HL-60 (cell line): ENCODE data around the gene CYP27A1.
"Not testable (repeated sequence)": the region's sequence is repeated elsewhere in the genome, so short reads cannot be mapped to it uniquely, and the experiment has no call there.

Source experiments
- DNase-seq, 2 experiments: peaks; one replicate each; pipeline ENCODE4 v3.0.0-alpha.2; 2010 to 2020; ENCODE audit warnings: low read depth in 1 of 2, low spot score in 1 of 2
- H3K27ac ChIP-seq: fragments of 250-450 bp; sonication (Bioruptor Pico); replicated peaks from 2 replicates; pipeline ENCODE4 v1.5.1; 2020; ENCODE audit warnings: mild to moderate bottlenecking, moderate library complexity
- H3K27me3 ChIP-seq: fragments of 250-450 bp; sonication (Bioruptor Pico); 2 replicates; pipeline ENCODE4 v1.5.1; 2021; ENCODE audit warnings: mild to moderate bottlenecking, moderate library complexity; ENCODE audit not compliant: insufficient read depth, poor library complexity, severe bottlenecking
- H3K4me3 ChIP-seq: replicated peaks from 2 replicates; pipeline ENCODE4 v1.5.1; 2011; ENCODE audit warnings: mild to moderate bottlenecking, control low read depth, low read length; ENCODE audit not compliant: insufficient read depth
- CTCF ChIP-seq: IDR thresholded peaks from one replicate; pipeline ENCODE4 v1.5.1; 2011; ENCODE audit warnings: low read length, control low read depth, inconsistent platforms; ENCODE audit not compliant: insufficient read depth
- GABPA ChIP-seq: IDR thresholded peaks from 2 replicates; pipeline ENCODE4 v1.6.1; 2012; ENCODE audit warnings: low read depth
- POLR2AphosphoS5 ChIP-seq: IDR thresholded peaks from 2 replicates; pipeline ENCODE4 v1.6.1; 2012; ENCODE audit warnings: low read depth
- REST ChIP-seq: IDR thresholded peaks from 2 replicates; pipeline ENCODE4 v1.6.1; 2012; ENCODE audit warnings: low read depth; ENCODE audit not compliant: insufficient replicate concordance
- SPI1 ChIP-seq: IDR thresholded peaks from 2 replicates; pipeline ENCODE4 v1.6.1; 2012; ENCODE audit warnings: low read depth, mild to moderate bottlenecking, borderline replicate concordance

The CYP27A1 gene

GRCh38 chr2:218839888-218840287 is 57.9 kb downstream of the CYP27A1 start:
- Histone ChIP-seq H3K4me3 (no peak overlapping the region), H3K27me3 (no peaks in the 10 kb centered on the region), H3K27ac (peak overlapping the region; percentile 60)
- DNase-seq: no peak
- no peak for TF ChIP-seq SPI1
- no peak for TF ChIP-seq POLR2AphosphoS5
- no peak for TF ChIP-seq GABPA
- no peak for TF ChIP-seq REST
- TF ChIP-seq CTCF: no peak

- not testable (repeated sequence) for H3K27me3 ChIP-seq, DNase-seq, H3K4me3 ChIP-seq, H3K27ac ChIP-seq
These were observed 62.4 kb downstream of the CYP27A1 start for GRCh38 chr2:218844334-218844733.

GRCh38 chr2:218846963-218847362 is 65.0 kb downstream of the CYP27A1 start:
- not testable (repeated sequence) for H3K27ac ChIP-seq, DNase-seq, H3K4me3 ChIP-seq, H3K27me3 ChIP-seq

- H3K4me3 ChIP-seq: no peak overlapping the region
- TF ChIP-seq REST (no peak), GABPA (no peak), POLR2AphosphoS5 (no peak), CTCF (no peak), SPI1 (no peak)
- H3K27ac ChIP-seq: no peak overlapping the region
- peaks cover 5% of the 10 kb centered on the region for H3K27me3 ChIP-seq
- no peak for DNase-seq
These were observed 67.8 kb downstream of the CYP27A1 start for GRCh38 chr2:218849721-218850120.

GRCh38 chr2:218850796-218851195 is 68.8 kb downstream of the CYP27A1 start:
- Histone ChIP-seq H3K27ac (no peak overlapping the region), H3K27me3 (peaks cover 13% of the 10 kb centered on the region), H3K4me3 (no peak overlapping the region)
- DNase-seq: no peak
- no peak for TF ChIP-seq REST
- no peak for TF ChIP-seq SPI1
- TF ChIP-seq CTCF: no peak
- TF ChIP-seq POLR2AphosphoS5: no peak
- no peak for TF ChIP-seq GABPA
